Measurements from ENCODE around the gene SYT7.

DNA sequence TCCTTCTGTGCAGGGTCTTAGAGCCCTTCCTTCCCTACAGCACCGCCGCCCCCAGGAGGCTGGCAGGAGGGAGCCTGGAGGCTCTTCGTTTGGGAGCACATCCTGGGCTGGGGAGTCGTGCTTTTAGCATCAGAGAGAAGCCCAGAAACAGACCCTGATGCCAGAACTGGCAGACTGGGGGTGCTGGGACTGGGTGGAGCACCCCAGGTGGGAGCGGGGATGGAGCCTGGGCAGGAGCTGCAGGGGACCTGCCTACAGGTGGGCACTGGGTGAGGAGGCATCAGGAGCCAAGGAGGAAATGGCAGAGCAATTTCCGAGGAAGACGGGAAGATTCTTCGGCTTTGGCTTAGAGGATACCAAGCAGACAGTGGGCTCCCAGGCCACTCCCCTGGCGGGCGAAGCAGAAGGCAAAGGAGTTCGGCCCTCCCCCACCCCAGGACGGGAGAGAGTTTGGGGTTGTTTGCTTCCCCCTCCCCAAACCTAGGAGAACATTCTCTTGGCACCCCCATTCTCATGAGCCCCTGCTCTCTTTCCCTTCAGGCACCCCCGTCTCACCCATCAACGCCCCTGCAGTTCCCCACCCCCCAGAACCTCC is 1.1 kb downstream of the SYT7 start:
- no peak for TF ChIP-seq TAF1 (IDR thresholded peaks at IDR 0.05; ENCODE audit: borderline replicate concordance, insufficient read depth, low read length)
- TF ChIP-seq, protein P1, sequence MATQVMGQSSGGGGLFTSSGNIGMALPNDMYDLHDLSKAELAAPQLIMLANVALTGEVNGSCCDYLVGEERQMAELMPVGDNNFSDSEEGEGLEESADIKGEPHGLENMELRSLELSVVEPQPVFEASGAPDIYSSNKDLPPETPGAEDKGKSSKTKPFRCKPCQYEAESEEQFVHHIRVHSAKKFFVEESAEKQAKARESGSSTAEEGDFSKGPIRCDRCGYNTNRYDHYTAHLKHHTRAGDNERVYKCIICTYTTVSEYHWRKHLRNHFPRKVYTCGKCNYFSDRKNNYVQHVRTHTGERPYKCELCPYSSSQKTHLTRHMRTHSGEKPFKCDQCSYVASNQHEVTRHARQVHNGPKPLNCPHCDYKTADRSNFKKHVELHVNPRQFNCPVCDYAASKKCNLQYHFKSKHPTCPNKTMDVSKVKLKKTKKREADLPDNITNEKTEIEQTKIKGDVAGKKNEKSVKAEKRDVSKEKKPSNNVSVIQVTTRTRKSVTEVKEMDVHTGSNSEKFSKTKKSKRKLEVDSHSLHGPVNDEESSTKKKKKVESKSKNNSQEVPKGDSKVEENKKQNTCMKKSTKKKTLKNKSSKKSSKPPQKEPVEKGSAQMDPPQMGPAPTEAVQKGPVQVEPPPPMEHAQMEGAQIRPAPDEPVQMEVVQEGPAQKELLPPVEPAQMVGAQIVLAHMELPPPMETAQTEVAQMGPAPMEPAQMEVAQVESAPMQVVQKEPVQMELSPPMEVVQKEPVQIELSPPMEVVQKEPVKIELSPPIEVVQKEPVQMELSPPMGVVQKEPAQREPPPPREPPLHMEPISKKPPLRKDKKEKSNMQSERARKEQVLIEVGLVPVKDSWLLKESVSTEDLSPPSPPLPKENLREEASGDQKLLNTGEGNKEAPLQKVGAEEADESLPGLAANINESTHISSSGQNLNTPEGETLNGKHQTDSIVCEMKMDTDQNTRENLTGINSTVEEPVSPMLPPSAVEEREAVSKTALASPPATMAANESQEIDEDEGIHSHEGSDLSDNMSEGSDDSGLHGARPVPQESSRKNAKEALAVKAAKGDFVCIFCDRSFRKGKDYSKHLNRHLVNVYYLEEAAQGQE (IDR thresholded peaks at IDR 0.05; ENCODE audit: insufficient read depth in 1 of 2, low read depth in 2 of 2, low read length in 2 of 2): no peak
- TF ChIP-seq POLR2AphosphoS5 (IDR thresholded peaks at IDR 0.05; ENCODE audit: low read depth, low read length): no peak

All from PFSK-1 (cell line).